ENCODE results near the gene TNIK. TPM values are rescaled to one million over a fixed set of nuclear protein-coding genes. Genes with fewer than 3 reads are reported as not detected.

TNIK gene
- total and polyA plus RNA-seq, 4 donors: 3.7 to 9.8 (median 5.2) TPM

DNA sequence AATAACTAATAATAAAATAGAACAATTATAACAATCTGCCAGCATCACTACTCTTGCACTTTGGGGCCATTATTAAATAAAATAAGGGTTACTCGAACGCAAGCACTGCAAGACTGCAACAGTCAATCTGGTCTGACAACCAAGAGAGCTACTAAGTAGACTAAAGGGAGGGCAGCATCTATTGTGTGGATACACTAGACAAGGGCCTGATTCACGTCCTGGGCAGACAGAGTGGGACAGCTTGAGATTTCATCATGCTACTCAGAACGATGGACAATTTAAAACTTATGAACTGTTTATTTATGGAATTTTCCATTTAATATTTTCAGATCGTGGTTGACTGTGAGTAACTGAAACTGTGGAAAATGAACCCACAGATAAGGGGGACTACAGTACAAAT is 39.5 kb downstream of the TNIK start:
- TF ChIP-seq, protein P1, sequence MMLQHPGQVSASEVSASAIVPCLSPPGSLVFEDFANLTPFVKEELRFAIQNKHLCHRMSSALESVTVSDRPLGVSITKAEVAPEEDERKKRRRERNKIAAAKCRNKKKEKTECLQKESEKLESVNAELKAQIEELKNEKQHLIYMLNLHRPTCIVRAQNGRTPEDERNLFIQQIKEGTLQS (IDR thresholded peaks at IDR 0.05): no peak
- TF ChIP-seq FOXA2 (IDR thresholded peaks at IDR 0.05) (no peak), GABPA (IDR thresholded peaks at IDR 0.05 in 1 of 2, conservative IDR thresholded peaks at IDR 0.05 in 1 of 2) (no peak), EGR1 (IDR thresholded peaks at IDR 0.05; ENCODE audit: low read depth in 2 of 2) (no peak), JUND (IDR thresholded peaks at IDR 0.05) (no peak), TAF1 (conservative IDR thresholded peaks at IDR 0.05) (no peak), HNF4A (conservative IDR thresholded peaks at IDR 0.05) (no peak), RAD21 (IDR thresholded peaks at IDR 0.05) (no peak), SP1 (IDR thresholded peaks at IDR 0.05) (no peak), FOXA1 (IDR thresholded peaks at IDR 0.05) (no peak)
- TF ChIP-seq, protein P2, sequence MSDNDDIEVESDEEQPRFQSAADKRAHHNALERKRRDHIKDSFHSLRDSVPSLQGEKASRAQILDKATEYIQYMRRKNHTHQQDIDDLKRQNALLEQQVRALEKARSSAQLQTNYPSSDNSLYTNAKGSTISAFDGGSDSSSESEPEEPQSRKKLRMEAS (IDR thresholded peaks at IDR 0.05): no peak
- WGBS: 73% methylated on average over 5 of the region's 5 CpGs
- Histone ChIP-seq H3K9me3 (ENCODE audit: control insufficient read depth in 4 of 4, low read length in 3 of 4) (peaks cover 0 to 1% (median 0%) of the 10 kb centered on the region in 4 donors), H3K4me3 (ENCODE audit: low read depth in 1 of 3, low read length in 3 of 3) (no peak overlapping the region), H3K9ac (ENCODE audit: low read depth in 1 of 2, low read length in 2 of 2) (no peak overlapping the region), H3K4me1 (ENCODE audit: control insufficient read depth in 4 of 4, insufficient read depth in 4 of 4, low read length in 3 of 4) (no peaks in the 10 kb centered on the region), H3K27me3 (ENCODE audit: control insufficient read depth in 4 of 4, insufficient read depth in 4 of 4, low read length in 3 of 4) (no peaks in the 10 kb centered on the region), H3K27ac (ENCODE audit: low read depth in 1 of 2, low read length in 2 of 2) (no peak overlapping the region), H3K36me3 (ENCODE audit: control insufficient read depth in 4 of 4, insufficient read depth in 3 of 4, low read depth in 1 of 4, low read length in 3 of 4) (no peaks in the 10 kb centered on the region)
- DNase-seq (ENCODE audit: low spot score): no peak

DNA sequence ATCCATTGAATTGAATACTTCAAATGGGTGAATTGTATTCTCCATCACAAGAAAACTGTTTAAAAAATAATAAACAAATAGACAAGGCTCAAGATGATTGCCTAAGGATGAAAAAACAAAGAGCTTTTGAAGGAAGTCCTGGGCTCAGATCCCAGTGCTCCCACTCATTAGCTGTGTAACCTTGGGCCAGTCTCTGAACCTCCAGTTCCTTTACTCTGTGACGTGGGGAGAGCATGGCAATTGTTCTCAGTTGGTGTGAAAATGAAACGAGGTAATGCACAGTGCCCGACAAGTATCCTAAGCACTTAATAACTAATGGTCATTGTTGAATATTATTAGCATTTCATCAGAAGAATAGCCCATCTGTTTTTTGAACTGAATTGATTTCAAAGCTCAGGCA is 40.7 kb downstream of the TNIK start:
- Histone ChIP-seq H3K27ac (ENCODE audit: low read depth in 1 of 2, low read length in 2 of 2) (no peak overlapping the region), H3K4me3 (ENCODE audit: low read depth in 1 of 3, low read length in 3 of 3) (no peak overlapping the region), H3K4me1 (ENCODE audit: control insufficient read depth in 4 of 4, insufficient read depth in 4 of 4, low read length in 3 of 4) (no peaks in the 10 kb centered on the region), H3K27me3 (ENCODE audit: control insufficient read depth in 4 of 4, insufficient read depth in 4 of 4, low read length in 3 of 4) (no peaks in the 10 kb centered on the region), H3K9ac (ENCODE audit: low read depth in 1 of 2, low read length in 2 of 2) (no peak overlapping the region), H3K36me3 (ENCODE audit: control insufficient read depth in 4 of 4, insufficient read depth in 3 of 4, low read depth in 1 of 4, low read length in 3 of 4) (no peaks in the 10 kb centered on the region), H3K9me3 (ENCODE audit: control insufficient read depth in 4 of 4, low read length in 3 of 4) (peaks cover 0 to 1% (median 0%) of the 10 kb centered on the region in 4 donors)
- 91% methylated on average over 3 of the region's 3 CpGs for WGBS
- no peak for DNase-seq (ENCODE audit: low spot score)
- no peak for TF ChIP-seq YY1 (IDR thresholded peaks at IDR 0.05)
- TF ChIP-seq, protein P3, sequence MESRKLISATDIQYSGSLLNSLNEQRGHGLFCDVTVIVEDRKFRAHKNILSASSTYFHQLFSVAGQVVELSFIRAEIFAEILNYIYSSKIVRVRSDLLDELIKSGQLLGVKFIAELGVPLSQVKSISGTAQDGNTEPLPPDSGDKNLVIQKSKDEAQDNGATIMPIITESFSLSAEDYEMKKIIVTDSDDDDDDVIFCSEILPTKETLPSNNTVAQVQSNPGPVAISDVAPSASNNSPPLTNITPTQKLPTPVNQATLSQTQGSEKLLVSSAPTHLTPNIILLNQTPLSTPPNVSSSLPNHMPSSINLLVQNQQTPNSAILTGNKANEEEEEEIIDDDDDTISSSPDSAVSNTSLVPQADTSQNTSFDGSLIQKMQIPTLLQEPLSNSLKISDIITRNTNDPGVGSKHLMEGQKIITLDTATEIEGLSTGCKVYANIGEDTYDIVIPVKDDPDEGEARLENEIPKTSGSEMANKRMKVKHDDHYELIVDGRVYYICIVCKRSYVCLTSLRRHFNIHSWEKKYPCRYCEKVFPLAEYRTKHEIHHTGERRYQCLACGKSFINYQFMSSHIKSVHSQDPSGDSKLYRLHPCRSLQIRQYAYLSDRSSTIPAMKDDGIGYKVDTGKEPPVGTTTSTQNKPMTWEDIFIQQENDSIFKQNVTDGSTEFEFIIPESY (IDR thresholded peaks at IDR 0.05): no peak
- TF ChIP-seq HNF4G (IDR thresholded peaks at IDR 0.05): no peak
- no peak for TF ChIP-seq EGR1 (IDR thresholded peaks at IDR 0.05; ENCODE audit: low read depth in 2 of 2)
- no peak for TF ChIP-seq JUND (IDR thresholded peaks at IDR 0.05)
- TF ChIP-seq, protein P2 (IDR thresholded peaks at IDR 0.05): no peak
- no peak for TF ChIP-seq GABPA (IDR thresholded peaks at IDR 0.05 in 1 of 2, conservative IDR thresholded peaks at IDR 0.05 in 1 of 2)
- TF ChIP-seq FOXA2 (IDR thresholded peaks at IDR 0.05): no peak
- no peak for TF ChIP-seq SP1 (IDR thresholded peaks at IDR 0.05)
- no peak for TF ChIP-seq FOXA1 (IDR thresholded peaks at IDR 0.05)
- no peak for TF ChIP-seq RAD21 (IDR thresholded peaks at IDR 0.05)
- TF ChIP-seq NR2F2 (IDR thresholded peaks at IDR 0.05): no peak
- TF ChIP-seq, protein P4, sequence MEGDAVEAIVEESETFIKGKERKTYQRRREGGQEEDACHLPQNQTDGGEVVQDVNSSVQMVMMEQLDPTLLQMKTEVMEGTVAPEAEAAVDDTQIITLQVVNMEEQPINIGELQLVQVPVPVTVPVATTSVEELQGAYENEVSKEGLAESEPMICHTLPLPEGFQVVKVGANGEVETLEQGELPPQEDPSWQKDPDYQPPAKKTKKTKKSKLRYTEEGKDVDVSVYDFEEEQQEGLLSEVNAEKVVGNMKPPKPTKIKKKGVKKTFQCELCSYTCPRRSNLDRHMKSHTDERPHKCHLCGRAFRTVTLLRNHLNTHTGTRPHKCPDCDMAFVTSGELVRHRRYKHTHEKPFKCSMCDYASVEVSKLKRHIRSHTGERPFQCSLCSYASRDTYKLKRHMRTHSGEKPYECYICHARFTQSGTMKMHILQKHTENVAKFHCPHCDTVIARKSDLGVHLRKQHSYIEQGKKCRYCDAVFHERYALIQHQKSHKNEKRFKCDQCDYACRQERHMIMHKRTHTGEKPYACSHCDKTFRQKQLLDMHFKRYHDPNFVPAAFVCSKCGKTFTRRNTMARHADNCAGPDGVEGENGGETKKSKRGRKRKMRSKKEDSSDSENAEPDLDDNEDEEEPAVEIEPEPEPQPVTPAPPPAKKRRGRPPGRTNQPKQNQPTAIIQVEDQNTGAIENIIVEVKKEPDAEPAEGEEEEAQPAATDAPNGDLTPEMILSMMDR (IDR thresholded peaks at IDR 0.05; ENCODE audit: low read depth, low read length, missing input control): no peak
- no peak for TF ChIP-seq TAF1 (conservative IDR thresholded peaks at IDR 0.05)
- TF ChIP-seq RXRA (IDR thresholded peaks at IDR 0.05): no peak
- TF ChIP-seq, protein P1 (IDR thresholded peaks at IDR 0.05): no peak
- TF ChIP-seq, protein P5, sequence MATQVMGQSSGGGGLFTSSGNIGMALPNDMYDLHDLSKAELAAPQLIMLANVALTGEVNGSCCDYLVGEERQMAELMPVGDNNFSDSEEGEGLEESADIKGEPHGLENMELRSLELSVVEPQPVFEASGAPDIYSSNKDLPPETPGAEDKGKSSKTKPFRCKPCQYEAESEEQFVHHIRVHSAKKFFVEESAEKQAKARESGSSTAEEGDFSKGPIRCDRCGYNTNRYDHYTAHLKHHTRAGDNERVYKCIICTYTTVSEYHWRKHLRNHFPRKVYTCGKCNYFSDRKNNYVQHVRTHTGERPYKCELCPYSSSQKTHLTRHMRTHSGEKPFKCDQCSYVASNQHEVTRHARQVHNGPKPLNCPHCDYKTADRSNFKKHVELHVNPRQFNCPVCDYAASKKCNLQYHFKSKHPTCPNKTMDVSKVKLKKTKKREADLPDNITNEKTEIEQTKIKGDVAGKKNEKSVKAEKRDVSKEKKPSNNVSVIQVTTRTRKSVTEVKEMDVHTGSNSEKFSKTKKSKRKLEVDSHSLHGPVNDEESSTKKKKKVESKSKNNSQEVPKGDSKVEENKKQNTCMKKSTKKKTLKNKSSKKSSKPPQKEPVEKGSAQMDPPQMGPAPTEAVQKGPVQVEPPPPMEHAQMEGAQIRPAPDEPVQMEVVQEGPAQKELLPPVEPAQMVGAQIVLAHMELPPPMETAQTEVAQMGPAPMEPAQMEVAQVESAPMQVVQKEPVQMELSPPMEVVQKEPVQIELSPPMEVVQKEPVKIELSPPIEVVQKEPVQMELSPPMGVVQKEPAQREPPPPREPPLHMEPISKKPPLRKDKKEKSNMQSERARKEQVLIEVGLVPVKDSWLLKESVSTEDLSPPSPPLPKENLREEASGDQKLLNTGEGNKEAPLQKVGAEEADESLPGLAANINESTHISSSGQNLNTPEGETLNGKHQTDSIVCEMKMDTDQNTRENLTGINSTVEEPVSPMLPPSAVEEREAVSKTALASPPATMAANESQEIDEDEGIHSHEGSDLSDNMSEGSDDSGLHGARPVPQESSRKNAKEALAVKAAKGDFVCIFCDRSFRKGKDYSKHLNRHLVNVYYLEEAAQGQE (IDR thresholded peaks at IDR 0.05): no peak
